ENCODE data around the gene WDR4.
A peak's percentile ranks its signal among the peaks of the same experiment; 100 is the strongest.
"Not testable (repeated sequence)": the region's sequence is repeated elsewhere in the genome, so short reads cannot be mapped to it uniquely, and the experiment has no call there.

WDR4 gene

DNA sequence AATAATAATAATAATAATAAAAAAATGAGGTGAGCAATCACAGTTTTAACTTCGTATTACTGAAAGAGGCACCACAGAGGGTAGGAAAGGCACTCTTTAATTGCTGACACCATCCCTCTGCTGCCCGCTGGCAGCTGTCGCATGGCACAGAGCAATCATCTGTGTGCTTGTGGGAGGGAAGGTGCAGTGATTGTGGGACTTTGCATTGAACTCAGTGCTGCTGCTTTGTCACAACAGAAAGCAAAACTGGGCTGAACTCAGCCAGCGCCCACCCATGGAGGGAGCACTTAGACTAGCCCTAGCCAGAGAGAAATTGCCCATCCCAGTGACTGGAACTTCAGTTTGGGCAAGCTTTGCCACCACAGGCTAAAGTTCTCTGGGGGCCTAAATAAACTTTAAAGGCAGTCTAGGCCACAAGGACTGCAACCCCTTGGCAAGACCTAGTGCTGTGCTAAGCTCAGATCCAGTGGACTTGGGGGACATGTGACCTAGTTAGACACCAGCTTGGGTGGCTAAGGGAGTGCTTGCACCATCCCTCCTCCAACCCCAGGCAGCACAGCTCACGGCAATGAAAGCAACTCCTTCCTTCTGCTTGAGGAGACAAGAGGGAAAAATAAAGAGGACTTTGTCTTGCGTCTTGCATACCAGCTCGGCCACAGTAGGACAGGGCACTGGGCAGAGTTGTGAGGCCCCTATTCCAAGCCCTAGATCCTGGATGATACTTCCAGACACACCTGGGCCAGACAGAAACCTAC, 59.3 kb downstream of the WDR4 start:
- CTCF ChIA-PET = interaction anchor here (0.8 to 2.6 kb wide), 2 partner anchors 10 to 227 kb away, joined by 3 to 12 read pairs; no protein-coding TSS in a partner anchor
- no peak for DNase-seq (ENCODE audit: low read depth, low spot score)
- TF ChIP-seq, protein P1, sequence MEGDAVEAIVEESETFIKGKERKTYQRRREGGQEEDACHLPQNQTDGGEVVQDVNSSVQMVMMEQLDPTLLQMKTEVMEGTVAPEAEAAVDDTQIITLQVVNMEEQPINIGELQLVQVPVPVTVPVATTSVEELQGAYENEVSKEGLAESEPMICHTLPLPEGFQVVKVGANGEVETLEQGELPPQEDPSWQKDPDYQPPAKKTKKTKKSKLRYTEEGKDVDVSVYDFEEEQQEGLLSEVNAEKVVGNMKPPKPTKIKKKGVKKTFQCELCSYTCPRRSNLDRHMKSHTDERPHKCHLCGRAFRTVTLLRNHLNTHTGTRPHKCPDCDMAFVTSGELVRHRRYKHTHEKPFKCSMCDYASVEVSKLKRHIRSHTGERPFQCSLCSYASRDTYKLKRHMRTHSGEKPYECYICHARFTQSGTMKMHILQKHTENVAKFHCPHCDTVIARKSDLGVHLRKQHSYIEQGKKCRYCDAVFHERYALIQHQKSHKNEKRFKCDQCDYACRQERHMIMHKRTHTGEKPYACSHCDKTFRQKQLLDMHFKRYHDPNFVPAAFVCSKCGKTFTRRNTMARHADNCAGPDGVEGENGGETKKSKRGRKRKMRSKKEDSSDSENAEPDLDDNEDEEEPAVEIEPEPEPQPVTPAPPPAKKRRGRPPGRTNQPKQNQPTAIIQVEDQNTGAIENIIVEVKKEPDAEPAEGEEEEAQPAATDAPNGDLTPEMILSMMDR (IDR thresholded peaks at IDR 0.05; ENCODE audit: insufficient read depth, low read length, missing control alignments) = no peak
- POLR2A ChIA-PET = no interaction called here
- no peak overlapping the region for H3K4me3 ChIP-seq (ENCODE audit: low read depth, low read length)

DNA sequence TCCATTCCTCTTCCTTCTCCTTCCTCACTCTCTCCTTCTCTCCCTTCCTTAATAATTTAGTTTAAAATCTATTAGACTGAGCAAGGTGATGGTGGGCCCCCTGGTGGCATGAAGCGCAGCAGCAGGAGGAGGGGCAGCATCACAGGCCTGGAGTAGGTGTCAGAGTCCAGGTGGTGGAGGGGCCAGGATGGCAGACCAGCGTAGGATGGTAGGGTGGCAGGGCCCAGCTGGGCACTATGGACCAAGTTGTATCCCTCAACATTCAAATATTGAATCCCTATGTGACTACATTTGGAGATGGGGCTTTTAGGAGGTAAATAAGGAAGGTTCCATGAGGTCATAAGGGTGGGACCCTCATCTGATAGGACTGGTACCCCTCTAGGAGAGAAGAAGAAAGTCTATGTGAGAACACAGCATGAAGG, 61.0 kb downstream of the WDR4 start:
- POLR2A ChIA-PET = no interaction called here
- CTCF ChIA-PET = interaction anchor here (1.2 to 2.6 kb wide), 4 partner anchors 9 to 673 kb away, joined by 6 to 12 read pairs (median 9); no protein-coding TSS in a partner anchor
- no peak for DNase-seq (ENCODE audit: low read depth, low spot score)
- no peak overlapping the region for H3K4me3 ChIP-seq (ENCODE audit: low read depth, low read length)
- TF ChIP-seq, protein P1 (IDR thresholded peaks at IDR 0.05; ENCODE audit: insufficient read depth, low read length, missing control alignments) = peak; percentile 77

DNA sequence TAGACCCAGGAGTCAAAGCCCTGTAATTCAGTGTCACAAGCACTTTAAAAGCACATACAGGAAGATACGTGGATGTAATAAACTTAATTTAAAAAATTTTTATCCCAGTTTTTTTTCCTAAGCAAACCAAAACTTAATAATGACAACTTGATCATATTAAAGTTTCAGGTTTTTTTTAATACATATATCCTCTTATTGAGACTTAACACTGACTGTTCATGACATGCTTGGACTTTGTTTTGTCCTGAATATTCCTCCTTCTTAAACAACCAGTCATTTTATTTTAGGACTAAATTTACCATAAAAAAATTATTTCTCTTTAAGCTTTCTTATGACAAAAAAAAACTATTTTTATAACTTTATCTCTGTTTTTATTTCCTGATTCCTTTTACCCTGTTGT, 64.1 kb downstream of the WDR4 start:
- CTCF ChIA-PET = interaction anchor here (1.0 kb wide), 1 partner anchor 222 kb away, joined by 4 read pairs; no protein-coding TSS in a partner anchor
- H3K4me3 ChIP-seq (ENCODE audit: low read depth, low read length) = no peak overlapping the region
- DNase-seq (ENCODE audit: low read depth, low spot score) = no peak
- TF ChIP-seq, protein P1 (IDR thresholded peaks at IDR 0.05; ENCODE audit: insufficient read depth, low read length, missing control alignments) = no peak
- POLR2A ChIA-PET = no interaction called here

DNA sequence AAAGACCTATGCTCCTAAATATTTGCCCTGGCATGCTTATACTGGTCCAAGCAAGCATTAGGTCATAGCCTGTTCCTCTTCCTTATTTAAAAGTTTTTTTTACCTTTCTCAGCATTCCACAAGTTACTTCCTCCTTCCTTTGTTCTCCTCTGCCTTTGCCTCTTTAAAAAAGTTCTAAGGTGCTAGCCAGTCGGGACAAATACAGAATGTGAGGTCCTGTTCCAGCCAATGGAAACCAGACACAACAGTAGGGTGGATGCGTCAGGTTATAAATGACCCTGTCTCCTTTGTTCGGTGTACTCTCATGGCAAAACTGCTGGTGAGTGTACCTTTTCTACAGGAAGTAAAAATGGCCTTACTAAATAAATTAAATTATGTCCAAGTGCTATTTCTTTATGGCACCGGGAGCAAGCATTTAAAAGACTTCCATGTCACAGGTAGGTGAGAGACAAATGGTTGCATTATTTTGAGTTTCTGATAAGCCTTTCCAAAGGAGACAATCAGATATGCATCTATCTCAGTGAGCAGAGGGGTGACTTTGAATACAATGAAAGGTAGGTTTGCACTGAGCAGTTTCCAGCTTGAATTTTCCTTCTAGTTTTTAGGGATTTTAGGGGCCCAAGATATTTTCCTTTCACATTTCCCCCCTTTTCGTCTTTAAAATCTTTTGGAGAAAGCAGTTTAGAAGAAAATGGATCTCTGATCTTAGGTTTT, 66.7 kb downstream of the WDR4 start:
- H3K4me3 ChIP-seq (ENCODE audit: low read depth, low read length); CTCF ChIA-PET; POLR2A ChIA-PET; DNase-seq (ENCODE audit: low read depth, low spot score): not testable (repeated sequence)

DNA sequence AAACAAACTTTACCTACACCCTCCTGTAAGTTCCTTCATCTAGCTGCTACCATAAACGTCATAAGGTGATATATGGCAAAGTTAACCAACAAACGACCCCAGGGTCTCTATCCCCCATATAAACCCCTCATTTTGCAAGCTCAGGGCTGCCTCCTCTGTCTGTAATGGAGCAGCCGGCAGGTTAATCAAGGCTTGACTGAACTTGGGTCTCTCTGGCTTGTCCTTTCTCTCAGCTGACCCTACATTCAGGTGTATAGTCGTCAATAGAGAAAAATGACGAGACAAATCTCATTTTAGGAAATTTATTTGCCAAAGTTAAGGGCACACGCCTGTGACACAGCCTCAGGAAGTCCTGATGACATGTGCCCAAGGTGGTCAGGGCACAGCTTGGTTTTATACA, 67.4 kb downstream of the WDR4 start:
- no peak overlapping the region for H3K4me3 ChIP-seq (ENCODE audit: low read depth, low read length)
- POLR2A ChIA-PET = no interaction called here
- no peak for DNase-seq (ENCODE audit: low read depth, low spot score)
- TF ChIP-seq, protein P1 (IDR thresholded peaks at IDR 0.05; ENCODE audit: insufficient read depth, low read length, missing control alignments) = no peak
- CTCF ChIA-PET = no interaction called here

DNA sequence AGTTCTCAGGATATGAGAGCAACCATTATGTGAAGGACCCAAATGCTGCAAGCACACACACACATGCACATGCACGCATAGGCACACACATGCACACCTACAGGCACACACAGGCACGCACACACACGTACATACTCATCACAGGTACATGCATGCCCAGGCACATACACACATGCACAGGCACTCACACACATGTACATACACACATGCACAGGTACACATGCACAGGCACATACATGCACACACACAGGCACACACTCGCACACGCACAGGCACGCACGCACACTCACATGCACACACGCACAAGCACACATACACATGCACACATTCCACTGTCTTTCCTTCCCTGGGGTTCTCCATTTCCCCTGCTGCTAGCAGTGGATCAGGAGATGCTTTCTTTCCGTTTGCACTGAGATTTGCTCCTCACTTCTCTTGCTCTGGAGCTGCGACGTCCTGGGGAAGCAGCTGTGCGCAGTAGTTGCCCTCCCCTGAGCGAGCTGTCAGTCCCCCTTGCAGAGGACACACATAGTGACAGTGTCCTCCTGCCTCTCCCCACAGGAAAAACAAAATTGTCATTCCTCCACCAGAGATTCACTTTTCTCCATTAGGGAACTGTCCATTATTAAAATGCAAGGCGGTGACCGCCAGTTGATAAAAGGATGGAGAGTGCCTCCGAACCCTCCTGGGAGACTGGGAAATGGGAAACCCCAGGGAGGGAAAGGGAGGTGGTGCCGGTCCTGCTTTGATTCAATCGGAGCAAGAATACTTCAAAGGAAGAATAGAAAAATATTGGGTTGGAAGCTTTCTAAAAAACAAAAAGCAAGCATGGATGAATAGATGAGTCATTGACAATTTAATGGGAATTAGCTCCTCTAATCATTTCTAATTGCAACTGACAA, 69.5 kb downstream of the WDR4 start:
- H3K4me3 ChIP-seq (ENCODE audit: low read depth, low read length) = no peak overlapping the region
- CTCF ChIA-PET = interaction anchor here (1.2 kb wide), 1 partner anchor 10 kb away, joined by 3 read pairs; no protein-coding TSS in a partner anchor
- TF ChIP-seq, protein P1 (IDR thresholded peaks at IDR 0.05; ENCODE audit: insufficient read depth, low read length, missing control alignments) = no peak
- POLR2A ChIA-PET = no interaction called here
- no peak for DNase-seq (ENCODE audit: low read depth, low spot score)

Measured in AG04449 (cell line).